Measurements from ENCODE around the gene WDR5.
"Not testable (repeated sequence)": the region's sequence is repeated elsewhere in the genome, so short reads cannot be mapped to it uniquely, and the experiment has no call there.

WDR5 gene

GRCh38 chr9:134135343-134136117, at the start of gene WDR5:
Gene WDR5 (plus strand): TSS chr9:134136082. CDS start chr9:134139878, 3,796 bp downstream.
- DNase-seq (ENCODE audit: low read depth) = peak; percentile 83

GRCh38 chr9:134088063-134088725, 47.7 kb upstream of the WDR5 start:
- no peak for DNase-seq (ENCODE audit: low read depth)

- no peak for DNase-seq (ENCODE audit: low read depth)
Observed at GRCh38 chr9:134089972-134090371, 45.9 kb upstream of the WDR5 start.

GRCh38 chr9:134099123-134099761, 36.6 kb upstream of the WDR5 start:
- DNase-seq (ENCODE audit: low read depth) = peak; percentile 10

GRCh38 chr9:134100040-134100439, 35.8 kb upstream of the WDR5 start:
- no peak for DNase-seq (ENCODE audit: low read depth)

- not testable (repeated sequence) for DNase-seq (ENCODE audit: low read depth)
Observed at GRCh38 chr9:134101133-134101532, 34.7 kb upstream of the WDR5 start.

- DNase-seq (ENCODE audit: low read depth) = no peak
Observed at GRCh38 chr9:134101623-134102149, 34.2 kb upstream of the WDR5 start.

- no peak for DNase-seq (ENCODE audit: low read depth)
Observed at GRCh38 chr9:134103391-134103998, 32.4 kb upstream of the WDR5 start.

GRCh38 chr9:134111064-134111463, 24.8 kb upstream of the WDR5 start:
- no peak for DNase-seq (ENCODE audit: low read depth)

- DNase-seq (ENCODE audit: low read depth) = no peak
Observed at GRCh38 chr9:134112561-134112960, 23.3 kb upstream of the WDR5 start.

- DNase-seq (ENCODE audit: low read depth) = not testable (repeated sequence)
Observed at GRCh38 chr9:134118972-134119371, 16.9 kb upstream of the WDR5 start.

GRCh38 chr9:134123764-134124128, 12.1 kb upstream of the WDR5 start:
- DNase-seq (ENCODE audit: low read depth) = no peak

- DNase-seq (ENCODE audit: low read depth) = no peak
Observed at GRCh38 chr9:134125413-134126095, 10.3 kb upstream of the WDR5 start.

- no peak for DNase-seq (ENCODE audit: low read depth)
Observed at GRCh38 chr9:134126373-134126772, 9.5 kb upstream of the WDR5 start.

GRCh38 chr9:134127065-134127580, 8.8 kb upstream of the WDR5 start:
- DNase-seq (ENCODE audit: low read depth) = no peak

- no peak for DNase-seq (ENCODE audit: low read depth)
Observed at GRCh38 chr9:134127616-134128015, 8.3 kb upstream of the WDR5 start.

- no peak for DNase-seq (ENCODE audit: low read depth)
Observed at GRCh38 chr9:134128727-134129679, 6.9 kb upstream of the WDR5 start.

GRCh38 chr9:134130503-134131375, 5.1 kb upstream of the WDR5 start:
- no peak for DNase-seq (ENCODE audit: low read depth)

GRCh38 chr9:134131471-134132207, 4.2 kb upstream of the WDR5 start:
- no peak for DNase-seq (ENCODE audit: low read depth)
